ENCODE data around the gene FCGBP.
"Not testable (repeated sequence)": the region's sequence is repeated elsewhere in the genome, so short reads cannot be mapped to it uniquely, and the experiment has no call there.

The FCGBP gene

DNA sequence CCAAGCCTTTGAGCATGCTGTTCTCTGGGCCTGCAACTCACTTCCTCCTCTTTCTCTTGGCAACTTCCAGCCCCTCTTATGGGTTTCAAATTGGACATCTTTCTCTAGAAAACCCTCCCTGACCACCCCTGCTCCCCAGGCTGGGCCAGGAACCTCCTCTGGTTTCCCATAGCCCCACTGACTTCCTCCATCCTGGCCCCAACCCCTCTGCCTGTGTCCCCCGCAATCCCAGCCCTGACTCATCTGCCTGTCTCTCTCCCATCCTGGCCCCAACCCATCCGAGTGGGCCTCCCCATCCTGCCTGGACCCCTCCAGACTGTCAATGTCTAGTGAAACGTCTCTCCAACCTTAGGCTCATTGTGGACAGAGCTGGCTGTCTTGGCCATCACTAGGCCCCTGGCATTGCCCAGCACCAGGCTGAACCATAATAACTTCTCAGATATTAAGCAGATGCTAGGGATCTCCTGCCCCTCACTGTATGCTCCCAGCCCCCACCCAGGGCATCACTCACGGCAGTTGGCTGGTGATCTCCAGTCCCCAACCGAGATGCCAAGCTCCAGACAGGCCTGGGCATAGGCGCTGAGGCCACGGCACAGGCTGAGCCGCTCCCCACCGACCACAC is 16.8 kb downstream of the FCGBP start:
- DNase-seq (ENCODE audit: low read depth), result no peak

DNA sequence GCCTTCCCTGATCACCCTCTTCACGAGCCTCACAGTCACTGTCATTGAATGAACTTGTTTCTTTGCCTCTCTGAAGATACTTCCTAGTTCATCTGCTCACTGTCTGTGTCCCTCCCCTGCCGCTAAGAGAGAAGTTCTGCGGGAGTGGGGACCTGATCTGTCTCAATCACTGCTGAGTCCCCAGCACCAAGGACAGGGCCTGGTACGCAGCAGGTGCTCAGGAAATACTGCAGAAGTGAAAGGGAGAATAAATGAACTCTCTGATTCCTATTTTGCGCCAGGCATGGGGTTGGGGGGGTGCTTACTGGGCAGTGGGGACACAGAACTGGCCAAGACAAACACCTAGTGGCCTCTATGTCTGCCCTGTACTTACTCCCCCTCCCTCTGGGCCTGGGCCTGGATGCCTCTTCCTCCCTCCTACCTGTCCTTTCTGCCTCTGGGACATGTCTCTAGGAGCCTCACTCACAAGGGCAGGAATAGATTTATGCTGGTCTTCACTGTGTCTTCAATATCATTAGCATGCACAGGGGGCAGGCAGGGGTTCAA is 17.5 kb downstream of the FCGBP start:
- no peak for DNase-seq (ENCODE audit: low read depth)

DNA sequence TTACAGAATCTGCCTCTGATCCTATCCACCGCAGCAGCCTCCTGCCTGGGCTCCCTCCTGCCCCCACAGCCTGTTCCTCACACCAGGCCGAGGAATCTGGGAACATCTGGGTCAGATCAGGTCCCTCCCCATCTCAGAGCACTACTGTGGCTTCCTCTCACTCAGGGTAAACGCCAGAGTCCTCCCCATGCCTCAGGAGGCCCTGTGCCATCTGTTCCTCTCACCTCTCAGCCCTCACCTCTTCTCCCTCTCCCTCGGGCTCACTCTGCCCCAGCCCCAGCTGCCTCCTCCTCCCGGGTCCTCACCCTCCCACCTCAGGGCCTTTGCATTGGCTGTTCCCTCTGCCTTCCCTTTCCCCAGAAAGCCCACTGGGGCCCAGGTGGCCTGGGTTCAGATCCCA is 18.2 kb downstream of the FCGBP start:
- DNase-seq (ENCODE audit: low read depth), result no peak

DNA sequence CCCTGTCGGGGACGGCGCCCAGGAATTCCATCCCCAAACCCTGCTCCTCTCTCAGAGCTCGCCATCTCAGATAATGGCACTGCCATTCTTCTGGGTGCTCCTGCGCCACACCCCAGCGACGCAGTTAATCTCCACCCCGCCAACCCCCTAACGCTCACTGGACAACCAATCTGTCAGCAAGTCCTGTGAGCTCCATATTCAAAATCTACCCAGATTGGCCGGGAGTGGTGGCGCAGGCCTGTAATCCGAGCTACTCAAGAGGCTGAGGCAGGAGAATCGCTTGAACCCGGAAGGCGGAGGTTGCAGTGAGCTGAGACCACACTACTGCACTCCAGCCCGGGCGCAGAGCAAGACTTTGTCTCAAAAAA is 18.6 kb downstream of the FCGBP start:
- DNase-seq (ENCODE audit: low read depth), result no peak

DNA sequence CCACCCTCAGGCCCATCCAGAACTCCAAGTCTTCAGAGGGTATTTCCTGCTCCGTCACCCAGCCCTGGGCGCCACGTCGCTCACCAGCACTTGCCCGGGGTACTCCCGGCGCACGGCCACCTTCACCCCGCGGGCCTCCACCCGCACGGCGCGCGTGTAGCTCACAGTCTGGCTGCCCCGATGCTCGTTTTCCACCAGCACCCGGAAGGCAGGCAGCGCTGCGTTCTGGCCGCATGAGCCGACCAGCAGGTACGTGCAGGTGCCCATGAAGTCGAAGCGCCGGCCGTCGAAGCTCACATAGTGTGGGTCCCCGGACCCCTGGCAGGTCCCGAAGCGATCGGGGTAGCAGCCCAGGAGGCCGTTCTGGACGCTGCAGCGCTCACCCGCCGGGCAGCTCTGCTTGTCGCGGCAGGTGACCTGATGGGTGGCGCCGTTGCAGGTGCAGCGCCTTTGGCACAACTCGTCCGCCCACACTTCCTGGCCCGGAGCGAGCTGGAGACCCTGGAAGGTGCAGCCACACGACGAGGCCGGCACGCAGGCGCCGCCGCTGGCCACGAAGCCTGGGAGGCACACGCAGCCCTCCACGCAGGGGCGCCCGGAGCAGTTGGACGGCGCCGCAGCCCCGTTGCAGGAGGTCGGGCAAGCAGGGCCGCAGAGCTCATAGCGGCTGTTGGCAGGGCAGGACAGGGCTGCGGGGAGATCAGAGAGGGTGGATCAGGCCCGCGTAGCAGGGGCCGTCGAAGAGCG is 19.2 kb downstream of the FCGBP start:
- no peak for DNase-seq (ENCODE audit: low read depth)

DNA sequence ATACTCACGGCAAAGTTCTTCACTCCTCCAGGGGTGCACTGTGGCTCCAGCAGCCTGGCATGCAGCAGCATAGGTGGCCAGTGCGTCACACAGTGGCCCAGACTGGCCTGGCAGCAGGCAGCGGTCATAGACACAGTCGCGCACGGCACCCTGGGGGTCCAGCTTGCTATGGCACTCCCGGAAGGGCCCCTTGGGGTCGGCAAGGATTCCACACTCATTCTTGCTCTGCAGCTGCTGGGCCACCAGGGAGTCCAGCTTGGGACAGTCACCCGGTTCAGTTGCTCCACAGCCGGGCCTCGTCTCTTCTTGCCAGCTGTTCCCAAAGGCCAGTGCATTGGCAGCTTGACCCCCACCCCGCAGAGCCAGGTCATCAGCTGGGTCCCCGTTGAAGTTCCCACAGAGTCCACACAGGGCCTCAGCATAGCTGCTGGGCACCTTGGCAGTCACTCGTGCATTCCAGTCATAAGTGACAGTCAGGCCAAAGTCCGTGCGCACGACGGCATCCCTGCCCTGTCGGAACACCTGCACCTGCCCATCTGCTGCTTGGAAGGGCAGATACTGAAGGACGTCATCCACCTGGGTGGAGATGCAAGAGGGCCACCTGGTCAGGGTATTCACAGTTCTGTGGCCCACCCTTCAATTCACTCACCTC is 20.6 kb downstream of the FCGBP start:
- DNase-seq (ENCODE audit: low read depth), result no peak

DNA sequence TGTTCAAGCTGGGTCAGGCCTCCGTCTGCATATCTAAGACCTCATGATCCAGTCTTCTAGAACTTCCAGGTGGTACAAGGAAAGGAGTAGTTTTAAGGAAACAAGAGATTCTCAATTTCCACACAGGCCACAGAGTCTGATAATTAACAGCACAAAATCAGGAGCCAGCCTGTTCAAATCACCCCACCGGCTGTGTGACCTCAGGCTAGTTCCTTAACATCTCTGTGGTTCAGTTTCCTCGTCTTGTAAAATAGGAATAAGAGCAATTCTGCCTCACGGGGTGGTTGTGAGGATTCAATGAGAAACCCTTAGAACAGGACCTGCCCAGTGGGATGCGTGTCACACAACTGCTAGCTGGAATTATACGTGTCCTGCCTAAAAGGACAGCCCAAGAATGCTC is 25.6 kb downstream of the FCGBP start:
- DNase-seq (ENCODE audit: low read depth), result no peak

DNA sequence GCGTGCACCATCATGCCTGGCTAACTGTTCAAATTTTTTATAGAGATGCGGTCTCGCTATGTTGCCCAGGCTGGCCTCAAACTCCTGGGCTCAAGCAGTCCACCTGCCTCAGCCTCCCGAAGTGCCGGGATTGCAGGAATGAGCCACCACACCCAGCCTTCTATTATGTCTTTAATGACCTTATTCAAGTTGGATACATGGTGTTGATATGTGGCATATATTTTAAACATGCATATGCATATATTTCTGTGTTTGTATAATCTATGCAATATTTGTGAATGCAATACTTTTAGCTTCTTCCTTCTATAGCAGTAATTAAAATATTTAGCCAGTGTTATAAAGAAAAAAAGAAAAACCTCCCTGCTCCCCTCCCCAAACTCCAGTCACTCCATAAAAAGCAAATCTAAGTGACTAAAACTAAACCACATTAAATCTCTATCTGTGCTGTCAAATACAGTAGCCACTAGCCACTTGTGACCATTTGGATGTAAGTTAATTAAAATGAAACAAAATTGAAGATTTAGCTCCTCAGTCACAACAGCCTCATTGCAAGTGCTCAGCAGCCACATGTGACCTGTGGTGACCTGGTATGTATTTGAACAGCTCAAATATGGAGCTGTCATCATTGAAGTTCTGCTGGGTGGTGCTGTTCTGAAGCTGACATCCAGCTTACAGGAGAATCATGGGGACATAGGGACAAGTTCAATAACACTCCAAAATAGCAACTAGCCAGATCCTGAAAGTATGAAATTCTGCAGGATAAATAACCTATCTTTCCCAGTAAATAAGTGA is 27.4 kb downstream of the FCGBP start:
- no peak for DNase-seq (ENCODE audit: low read depth)

DNA sequence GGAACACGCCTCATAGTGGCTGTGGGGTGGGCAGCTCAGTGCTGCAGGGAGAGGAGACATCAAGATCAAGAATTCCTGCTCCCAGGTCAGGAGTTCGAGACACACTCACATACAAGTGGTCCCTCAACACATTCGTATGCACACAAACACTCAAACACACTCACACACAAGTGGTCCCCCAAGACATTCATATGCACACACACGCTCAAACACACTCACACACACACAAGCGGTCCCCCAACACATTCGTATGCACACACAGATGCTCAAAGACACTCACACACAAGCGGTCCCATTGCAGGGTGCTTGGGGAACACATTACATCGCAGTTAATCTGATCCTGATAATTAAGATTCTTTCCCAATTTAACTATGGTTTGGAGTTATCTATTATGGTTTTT is 28.2 kb downstream of the FCGBP start:
- DNase-seq (ENCODE audit: low read depth), result no peak

DNA sequence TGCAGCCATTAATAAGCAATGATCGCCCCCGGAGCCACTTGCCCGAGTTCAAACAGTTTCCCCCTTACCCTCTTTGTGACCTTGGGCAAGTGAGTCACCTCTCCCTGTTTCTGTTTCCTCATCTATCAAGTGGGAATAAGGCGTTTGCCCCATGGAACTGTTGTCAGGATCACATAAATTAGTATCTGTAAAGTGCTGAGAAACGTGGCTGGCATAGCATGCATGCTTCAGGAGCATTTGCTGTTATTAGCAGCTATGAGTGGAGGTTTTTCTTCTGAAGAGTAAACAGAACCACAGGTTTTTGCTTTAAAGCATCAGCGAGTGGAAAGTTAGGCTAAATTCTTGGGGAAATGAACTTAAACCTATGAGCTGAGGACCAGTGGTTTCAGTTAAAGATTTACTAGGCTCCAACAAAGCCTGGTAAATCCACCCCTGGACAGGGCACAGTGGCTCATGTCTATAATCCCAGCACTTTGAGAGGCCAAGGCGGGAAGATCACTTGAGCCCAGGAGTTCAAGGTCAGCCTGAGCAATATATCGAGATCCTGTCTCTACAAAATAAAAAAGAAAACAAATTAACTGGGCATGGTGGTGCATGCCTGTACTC is 30.8 kb downstream of the FCGBP start:
- DNase-seq (ENCODE audit: low read depth), result not testable (repeated sequence)

DNA sequence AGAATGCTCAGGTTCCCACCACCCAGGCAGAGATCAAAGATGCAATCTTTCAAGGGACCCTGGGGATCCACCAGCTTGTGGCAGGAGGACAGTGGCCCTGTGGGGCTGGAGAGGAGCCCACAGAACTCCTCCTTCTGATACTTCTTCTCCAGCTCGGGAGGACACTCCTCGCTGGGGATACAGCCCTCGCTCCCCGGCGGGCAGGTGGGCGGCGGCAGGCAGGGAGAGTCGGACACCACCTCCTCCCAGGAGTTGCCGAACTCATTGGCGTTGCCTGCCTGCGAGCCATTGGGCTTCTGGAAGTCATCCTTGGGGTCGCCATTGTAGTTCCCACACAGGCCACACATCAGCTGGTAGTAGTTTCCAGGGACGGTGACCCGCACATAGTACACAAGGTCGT is 32.1 kb downstream of the FCGBP start:
- not testable (repeated sequence) for DNase-seq (ENCODE audit: low read depth)

DNA sequence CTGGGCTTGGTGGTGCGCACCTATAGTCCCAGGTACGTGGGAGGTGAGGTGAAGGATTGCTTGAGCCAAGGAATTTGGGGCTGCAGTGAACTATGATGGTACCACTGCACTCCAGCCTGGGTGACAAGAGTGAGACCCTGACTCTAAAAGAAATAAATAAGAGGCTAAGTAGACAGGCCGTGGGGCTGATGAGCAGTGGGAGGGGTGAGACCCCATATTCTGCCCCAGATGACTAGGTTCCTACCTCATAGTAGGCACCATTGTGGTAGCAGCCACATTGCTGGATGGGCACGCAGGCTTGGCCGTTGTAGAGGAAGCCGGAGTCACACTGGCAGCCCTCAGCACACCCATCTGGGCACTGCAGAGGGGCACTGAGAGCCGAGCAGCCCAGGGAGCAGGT is 32.8 kb downstream of the FCGBP start:
- DNase-seq (ENCODE audit: low read depth), result not testable (repeated sequence)

DNA sequence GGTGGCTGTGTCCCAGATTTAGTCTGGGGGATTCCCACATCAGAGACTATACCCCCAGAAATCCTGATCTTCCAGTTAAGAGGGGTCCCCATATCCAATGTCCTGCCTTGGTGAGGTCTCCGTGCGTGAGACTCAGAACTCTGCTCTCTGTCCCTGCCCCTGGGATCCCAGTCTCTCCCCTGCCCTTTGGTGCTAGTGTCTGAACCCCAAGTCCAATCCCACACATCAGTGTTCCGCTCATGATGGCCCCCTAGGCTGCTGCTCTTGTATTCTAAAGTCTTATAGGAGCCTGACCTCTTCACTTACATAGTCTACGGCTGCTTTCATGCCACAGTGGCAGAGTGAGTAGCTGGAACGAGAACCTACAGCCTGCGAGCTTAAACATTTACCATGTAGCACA is 35.6 kb downstream of the FCGBP start:
- not testable (repeated sequence) for DNase-seq (ENCODE audit: low read depth)

DNA sequence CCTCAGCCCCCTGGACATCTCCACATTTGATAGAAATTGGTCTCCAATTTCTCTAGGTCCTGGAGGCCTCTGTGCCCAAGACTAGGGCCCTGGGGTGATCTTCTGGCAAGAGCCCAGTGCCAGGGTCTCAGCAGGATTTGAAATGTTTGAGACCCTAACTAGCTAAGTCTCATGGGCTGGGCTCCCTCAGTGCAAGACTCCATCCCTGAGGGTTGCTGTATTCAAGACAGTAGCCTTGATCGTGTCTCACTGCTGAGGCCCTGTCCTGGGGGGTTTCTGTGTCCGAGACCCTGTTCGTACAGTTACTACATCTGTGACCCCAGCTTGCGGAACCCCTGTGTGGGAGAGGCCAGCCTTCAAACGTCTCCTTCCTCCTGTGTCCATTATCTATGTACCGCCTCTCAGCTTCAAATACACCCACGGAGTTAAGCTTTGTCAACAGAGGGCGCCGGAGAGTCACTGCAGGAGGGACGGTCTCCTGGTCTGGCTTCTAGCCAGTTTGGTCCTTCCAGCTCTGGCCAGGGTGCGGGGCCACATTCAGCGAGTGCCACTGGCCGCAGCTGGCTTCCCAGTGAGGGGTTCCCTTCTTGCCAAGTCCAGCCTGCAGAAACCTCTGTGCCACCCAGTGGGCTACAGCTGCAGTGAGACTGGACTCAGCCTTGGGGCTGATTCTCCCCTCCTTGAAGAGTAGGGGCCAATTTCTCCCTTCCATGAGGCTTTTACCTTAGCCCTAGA is 36.8 kb downstream of the FCGBP start:
- peak; percentile 29 for DNase-seq (ENCODE audit: low read depth)

DNA sequence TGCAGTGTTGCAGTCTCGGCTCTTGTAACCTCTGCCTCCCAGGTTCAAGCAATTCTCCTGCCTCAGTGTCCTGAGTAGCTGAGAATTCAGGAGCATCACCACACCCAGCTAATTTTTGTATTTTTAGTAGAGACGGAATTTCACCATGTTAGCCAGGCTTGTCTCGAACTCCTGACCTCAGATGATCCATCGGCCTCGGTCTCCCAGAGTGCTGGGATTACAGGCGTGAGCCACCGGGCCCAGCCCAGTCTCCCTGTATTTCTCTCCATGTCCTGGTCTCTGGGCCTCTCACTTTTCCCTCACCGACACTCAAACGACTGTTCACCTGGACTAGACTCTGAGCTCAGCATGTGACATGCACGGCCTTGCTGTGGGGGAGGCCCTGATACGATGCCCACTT is 39.3 kb downstream of the FCGBP start:
- DNase-seq (ENCODE audit: low read depth), result not testable (repeated sequence)

DNA sequence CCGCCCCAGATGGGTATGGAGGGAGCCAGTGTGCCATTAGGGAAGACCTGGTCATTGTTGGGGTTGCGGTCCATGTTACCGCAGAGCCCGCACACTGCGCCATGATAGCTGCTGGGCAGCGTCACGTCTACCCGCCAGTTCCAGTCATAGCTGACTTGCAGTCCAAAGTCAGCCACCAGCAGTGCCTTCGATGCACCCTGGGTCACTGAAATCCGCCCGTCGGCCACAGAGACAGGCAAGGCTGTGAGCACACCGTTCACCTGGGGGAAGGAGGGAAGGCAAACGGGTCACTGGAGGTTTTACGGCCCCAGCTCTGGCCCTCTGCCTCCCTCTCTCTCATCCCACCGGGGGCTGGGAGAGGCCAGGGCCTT is 40.2 kb downstream of the FCGBP start:
- DNase-seq (ENCODE audit: low read depth), result not testable (repeated sequence)

DNA sequence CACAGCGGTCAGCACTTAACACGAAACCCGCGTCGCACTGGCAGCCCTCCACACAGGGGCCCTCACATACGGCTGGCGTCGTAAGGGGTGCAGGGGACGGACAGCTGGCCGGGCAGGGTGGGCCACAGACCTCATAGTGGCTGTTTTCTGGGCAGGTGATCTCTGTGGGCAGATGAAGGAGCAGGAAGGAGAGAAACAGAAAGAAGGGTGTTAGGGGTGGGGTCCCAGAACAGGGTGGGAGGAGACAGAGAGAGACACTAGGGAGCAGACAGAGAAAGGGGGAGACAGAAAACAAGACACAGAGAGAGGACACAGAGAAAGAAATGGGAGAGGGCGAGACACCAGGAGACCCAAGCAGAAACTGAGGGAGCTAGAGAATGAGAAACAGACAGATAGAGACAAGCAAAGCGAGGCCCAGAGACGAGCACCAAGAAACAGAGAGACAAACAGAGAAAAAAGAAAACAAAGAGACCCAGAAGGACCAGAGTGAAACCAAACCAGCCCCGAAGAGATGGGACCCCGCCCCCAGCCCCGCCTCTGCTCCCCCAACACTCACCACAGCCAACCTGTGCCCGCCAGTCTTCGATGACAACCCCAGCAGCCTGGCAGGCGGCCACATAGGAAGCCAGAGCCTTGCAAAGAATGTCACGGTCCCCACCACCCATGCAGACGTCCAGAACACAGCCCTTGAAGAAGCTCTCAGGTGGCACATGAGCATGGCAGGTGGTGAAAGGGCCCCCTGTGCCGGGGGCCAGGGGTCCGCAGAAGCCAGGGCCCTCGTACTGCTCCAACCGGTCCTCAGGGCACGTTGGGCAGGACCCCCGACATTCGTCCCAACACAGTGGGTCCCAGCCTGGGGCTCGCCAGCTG is 40.8 kb downstream of the FCGBP start:
- not testable (repeated sequence) for DNase-seq (ENCODE audit: low read depth)

DNA sequence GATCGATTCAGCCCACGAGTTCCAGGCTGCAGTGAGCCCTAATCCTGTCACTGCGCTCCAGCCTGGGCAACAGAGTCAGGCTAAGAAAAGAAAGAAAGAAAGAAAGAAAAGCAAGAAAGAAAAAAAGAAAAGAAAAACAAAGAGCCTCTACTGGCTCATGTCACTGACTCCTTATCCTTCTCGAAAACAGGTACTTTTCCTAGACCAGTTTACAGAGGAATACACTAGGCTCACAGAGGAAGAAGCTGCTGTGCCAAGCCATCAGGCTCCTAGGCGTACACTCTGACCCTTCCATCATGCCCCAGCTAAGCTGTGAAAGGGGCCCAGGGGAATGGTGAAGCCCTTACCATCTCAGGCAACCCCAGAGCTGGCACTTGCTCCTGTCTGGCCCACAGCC is 41.9 kb downstream of the FCGBP start:
- not testable (repeated sequence) for DNase-seq (ENCODE audit: low read depth)

DNA sequence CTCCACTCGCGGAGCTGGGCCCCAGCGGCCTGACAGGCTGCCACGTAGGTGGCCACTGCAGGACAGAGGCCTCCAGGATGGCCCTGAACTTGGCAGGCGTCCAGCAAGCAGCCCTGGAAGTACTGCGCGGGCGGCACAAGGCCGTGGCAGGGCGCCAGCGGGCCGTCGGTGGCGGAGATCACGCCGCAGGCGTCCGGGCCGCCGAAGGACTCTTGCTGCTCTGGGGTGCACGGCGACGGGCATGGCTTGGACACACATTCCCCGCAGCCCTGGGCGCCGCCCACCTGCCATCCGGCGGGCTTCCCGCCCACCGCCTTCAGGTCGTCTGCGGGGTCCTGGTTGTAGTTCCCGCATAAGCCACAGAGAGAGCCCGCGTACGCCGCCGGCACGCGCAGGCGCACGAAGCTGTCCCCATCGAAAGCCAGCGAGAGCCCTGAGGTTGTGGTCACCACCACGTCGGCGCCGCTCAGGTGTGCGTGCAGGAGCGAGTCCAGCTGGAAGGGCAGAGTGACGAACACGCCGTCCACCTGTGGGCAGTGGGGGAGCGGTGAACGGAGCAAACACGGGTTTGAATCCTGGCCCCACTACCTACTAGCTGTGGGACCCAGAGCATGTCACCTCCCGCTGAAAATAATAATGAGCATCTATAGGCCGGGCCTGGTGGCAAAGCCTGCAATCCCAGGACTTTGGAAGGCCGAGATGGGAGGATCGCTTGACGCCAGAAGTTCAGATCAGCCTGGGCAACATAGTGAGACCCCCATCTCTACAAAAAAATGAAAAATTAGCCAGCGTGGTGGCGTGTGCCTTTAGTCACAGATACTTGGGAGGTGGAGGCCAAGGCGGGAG is 42.6 kb downstream of the FCGBP start:
- DNase-seq (ENCODE audit: low read depth), result not testable (repeated sequence)

Data from CMK (cell line).